Vagina (tissue), 2 donors: ENCODE measurements around the gene SPOP.

Experiments
- CTCF ChIP-seq, 3 experiments: fragments of 450-650 bp in 2 of 3; fragments of 200-600 bp in 1 of 3; sonication (generic) in 1 of 3; IDR thresholded peaks; one replicate each; pipeline ENCODE4 v1.5.1; 2017 to 2019; ENCODE audit warnings: antibody characterized with exemption in 3 of 3, mild to moderate bottlenecking in 2 of 3, moderate library complexity in 2 of 3
- POLR2A ChIP-seq, 2 donors: fragments of 450-650 bp; IDR thresholded peaks; one replicate each; pipeline ENCODE4 v1.6.1; 2017; ENCODE audit warnings: antibody characterized with exemption in 2 of 2, mild to moderate bottlenecking in 2 of 2, moderate library complexity in 2 of 2
- POLR2AphosphoS5 ChIP-seq, 2 donors: sonication (generic); formaldehyde crosslinking; IDR thresholded peaks; one replicate each; pipeline ENCODE4 v1.9.0; 2017; ENCODE audit warnings: antibody characterized with exemption in 2 of 2, mild to moderate bottlenecking in 2 of 2, low read depth in 1 of 2; ENCODE audit not compliant: insufficient read depth in 1 of 2

GRCh38 chr17:49572226-49572625, 105.7 kb downstream of the SPOP start:
- TF ChIP-seq CTCF (IDR thresholded peaks at IDR 0.05): no peak
- no peak for TF ChIP-seq POLR2AphosphoS5 (IDR thresholded peaks at IDR 0.05; ENCODE audit: insufficient read depth in 1 of 2, low read depth in 1 of 2)
- no peak for TF ChIP-seq POLR2A (IDR thresholded peaks at IDR 0.05)
